Nephron (organoid): Measurements from ENCODE around the gene ASPSCR1.

Source experiments
- H3K27ac Mint-ChIP-seq, 3 experiments: 2 replicates each; pipeline ENCODE4 v1.8.0; 2020; ENCODE audit warnings: mixed read lengths in 3 of 3, mild to moderate bottlenecking in 2 of 3, moderate library complexity in 1 of 3
- H3K27me3 Mint-ChIP-seq: 2 replicates; pipeline ENCODE4 v1.8.0; 2021; ENCODE audit warnings: low read depth, mild to moderate bottlenecking, moderate library complexity, mixed read lengths
- H3K36me3 Mint-ChIP-seq: 2 replicates; pipeline ENCODE4 v1.8.0; 2020; ENCODE audit warnings: low read depth, mixed read lengths
- H3K4me1 Mint-ChIP-seq: 2 replicates; pipeline ENCODE4 v1.8.0; 2020; ENCODE audit warnings: mixed read lengths
- H3K4me3 Mint-ChIP-seq, 3 experiments: 2 replicates each; pipeline ENCODE4 v1.8.0; 2020; ENCODE audit warnings: mild to moderate bottlenecking in 3 of 3, mixed read lengths in 3 of 3, moderate library complexity in 2 of 3
- H3K9me3 Mint-ChIP-seq: 2 replicates; pipeline ENCODE4 v1.8.0; 2020; ENCODE audit warnings: mixed read lengths
- TF ChIP-seq, protein P1 (sequence below), 3 experiments: fragments of 200-600 bp; sonication (generic); IDR thresholded peaks; one replicate each; pipeline ENCODE4 v1.5.0; 2021; ENCODE audit warnings: antibody characterized with exemption in 3 of 3; ENCODE audit not compliant: unreplicated experiment in 3 of 3

ASPSCR1 gene

DNA sequence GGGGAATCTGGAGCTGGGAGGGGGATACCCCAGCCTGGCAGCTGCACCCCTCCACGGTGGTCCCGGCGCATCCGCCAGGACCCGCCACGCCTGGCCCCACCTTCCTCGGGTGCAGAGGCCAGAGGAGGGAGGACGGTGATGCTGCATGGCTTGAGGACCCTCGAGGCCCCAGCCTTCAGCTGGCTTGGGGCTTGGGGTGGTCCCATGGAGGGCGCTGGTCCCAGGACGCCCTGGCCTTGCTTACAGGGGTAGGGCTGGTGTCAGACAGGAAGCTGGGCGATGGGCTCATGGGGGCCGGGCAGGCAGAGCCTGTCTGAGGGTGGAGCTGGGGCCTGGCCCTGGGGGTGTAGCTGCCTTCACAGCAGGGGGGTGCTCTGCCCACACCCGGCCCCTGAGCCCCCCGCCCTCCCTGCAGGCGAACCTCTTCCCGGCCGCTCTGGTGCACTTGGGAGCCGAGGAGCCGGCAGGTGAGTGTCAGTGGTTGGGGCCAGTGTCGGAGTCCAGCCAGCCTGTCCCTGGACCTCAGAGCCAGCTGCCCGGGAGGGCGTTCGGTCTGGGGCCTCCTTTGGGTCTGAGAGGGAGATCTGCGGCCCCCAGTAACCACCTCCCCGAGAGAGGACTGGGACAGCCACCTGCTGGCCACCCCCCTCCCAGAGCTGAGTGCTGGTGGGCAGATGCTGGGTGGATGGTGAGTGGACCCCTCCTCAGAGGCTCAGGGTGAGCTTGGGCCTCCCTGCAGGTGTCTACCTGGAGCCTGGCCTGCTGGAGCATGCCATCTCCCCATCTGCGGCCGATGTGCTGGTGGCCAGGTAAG is 38.8 kb downstream of the ASPSCR1 start:
- peaks cover 8% of the 10 kb centered on the region for H3K4me1 Mint-ChIP-seq
- H3K27me3 Mint-ChIP-seq, result no peaks in the 10 kb centered on the region
- H3K9me3 Mint-ChIP-seq, result no peaks in the 10 kb centered on the region
- H3K27ac Mint-ChIP-seq, result no peak overlapping the region
- peaks cover 4% of the 10 kb centered on the region for H3K36me3 Mint-ChIP-seq
- TF ChIP-seq, protein P1, sequence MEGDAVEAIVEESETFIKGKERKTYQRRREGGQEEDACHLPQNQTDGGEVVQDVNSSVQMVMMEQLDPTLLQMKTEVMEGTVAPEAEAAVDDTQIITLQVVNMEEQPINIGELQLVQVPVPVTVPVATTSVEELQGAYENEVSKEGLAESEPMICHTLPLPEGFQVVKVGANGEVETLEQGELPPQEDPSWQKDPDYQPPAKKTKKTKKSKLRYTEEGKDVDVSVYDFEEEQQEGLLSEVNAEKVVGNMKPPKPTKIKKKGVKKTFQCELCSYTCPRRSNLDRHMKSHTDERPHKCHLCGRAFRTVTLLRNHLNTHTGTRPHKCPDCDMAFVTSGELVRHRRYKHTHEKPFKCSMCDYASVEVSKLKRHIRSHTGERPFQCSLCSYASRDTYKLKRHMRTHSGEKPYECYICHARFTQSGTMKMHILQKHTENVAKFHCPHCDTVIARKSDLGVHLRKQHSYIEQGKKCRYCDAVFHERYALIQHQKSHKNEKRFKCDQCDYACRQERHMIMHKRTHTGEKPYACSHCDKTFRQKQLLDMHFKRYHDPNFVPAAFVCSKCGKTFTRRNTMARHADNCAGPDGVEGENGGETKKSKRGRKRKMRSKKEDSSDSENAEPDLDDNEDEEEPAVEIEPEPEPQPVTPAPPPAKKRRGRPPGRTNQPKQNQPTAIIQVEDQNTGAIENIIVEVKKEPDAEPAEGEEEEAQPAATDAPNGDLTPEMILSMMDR (IDR thresholded peaks at IDR 0.05; ENCODE audit: unreplicated experiment in 3 of 3), result no peak
- H3K4me3 Mint-ChIP-seq, result no peak overlapping the region

GRCh38 chr17:82016875-82017459 is 39.5 kb downstream of the ASPSCR1 start:
- Mint-ChIP-seq H3K4me3 (no peak overlapping the region), H3K27ac (no peak overlapping the region), H3K27me3 (no peaks in the 10 kb centered on the region), H3K36me3 (peaks cover 4% of the 10 kb centered on the region), H3K4me1 (peaks cover 14% of the 10 kb centered on the region), H3K9me3 (no peaks in the 10 kb centered on the region)
- TF ChIP-seq, protein P1 (IDR thresholded peaks at IDR 0.05; ENCODE audit: unreplicated experiment in 3 of 3), result no peak

GRCh38 chr17:82017612-82018151 is 40.3 kb downstream of the ASPSCR1 start:
- Mint-ChIP-seq H3K36me3 (peaks cover 4% of the 10 kb centered on the region), H3K27me3 (no peaks in the 10 kb centered on the region), H3K4me3 (no peak overlapping the region), H3K27ac (no peak overlapping the region), H3K4me1 (peaks cover 15% of the 10 kb centered on the region), H3K9me3 (no peaks in the 10 kb centered on the region)
- TF ChIP-seq, protein P1 (IDR thresholded peaks at IDR 0.05; ENCODE audit: unreplicated experiment in 3 of 3), result no peak

- TF ChIP-seq, protein P1 (IDR thresholded peaks at IDR 0.05; ENCODE audit: unreplicated experiment in 3 of 3), result no peak
- Mint-ChIP-seq H3K4me3 (peak overlapping the region; percentile 6 to 68 (median 50)), H3K4me1 (peaks cover 15% of the 10 kb centered on the region), H3K36me3 (peaks cover 4% of the 10 kb centered on the region), H3K9me3 (no peaks in the 10 kb centered on the region), H3K27ac (peak overlapping the region in 1 of 3 experiments; percentile 59), H3K27me3 (no peaks in the 10 kb centered on the region)
These were observed 40.9 kb downstream of the ASPSCR1 start for GRCh38 chr17:82018152-82018988.

DNA sequence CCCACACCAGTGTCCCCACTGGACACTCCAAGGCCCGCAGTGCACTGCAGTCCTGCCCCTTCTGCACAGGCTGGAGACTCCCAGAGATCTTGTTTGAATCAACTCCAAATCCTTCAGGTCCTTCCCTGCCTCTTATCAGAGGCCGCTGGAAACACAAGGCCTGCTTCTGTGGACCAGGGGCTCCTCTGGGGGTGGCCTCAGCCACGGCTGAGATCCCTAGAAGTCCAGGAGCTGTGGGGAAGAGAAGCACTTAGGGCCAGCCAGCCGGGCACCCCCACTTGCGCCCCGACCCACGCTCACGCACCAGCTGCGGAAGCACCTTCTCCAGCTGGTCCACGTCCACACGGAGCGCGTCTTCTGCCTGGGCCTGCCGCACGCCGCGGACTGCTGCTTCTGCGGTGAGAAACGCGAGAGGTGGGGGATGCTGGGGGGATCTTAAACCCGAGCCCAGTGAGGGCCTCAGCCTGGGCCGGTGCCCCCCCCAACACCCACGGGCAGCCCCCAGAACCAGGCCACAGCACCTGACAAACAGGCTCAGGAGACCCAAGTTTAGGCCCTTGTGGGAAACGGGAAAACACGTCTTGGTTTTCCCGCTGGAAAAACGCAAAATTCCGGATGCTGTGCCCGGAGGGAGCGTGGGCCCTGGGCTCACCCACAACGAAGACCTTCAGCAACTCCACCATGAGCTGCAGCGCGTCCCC is 41.7 kb downstream of the ASPSCR1 start:
- peaks cover 4% of the 10 kb centered on the region for H3K36me3 Mint-ChIP-seq
- H3K27ac Mint-ChIP-seq, result peak overlapping the region in 1 of 3 experiments; percentile 59
- H3K4me3 Mint-ChIP-seq, result peak overlapping the region in 1 of 3 experiments; percentile 68
- H3K4me1 Mint-ChIP-seq, result peaks cover 15% of the 10 kb centered on the region
- TF ChIP-seq, protein P1 (IDR thresholded peaks at IDR 0.05; ENCODE audit: unreplicated experiment in 3 of 3), result no peak
- H3K27me3 Mint-ChIP-seq, result no peaks in the 10 kb centered on the region
- H3K9me3 Mint-ChIP-seq, result no peaks in the 10 kb centered on the region
